ENCODE measurements around the gene PSTPIP2.

Gene PSTPIP2

DNA sequence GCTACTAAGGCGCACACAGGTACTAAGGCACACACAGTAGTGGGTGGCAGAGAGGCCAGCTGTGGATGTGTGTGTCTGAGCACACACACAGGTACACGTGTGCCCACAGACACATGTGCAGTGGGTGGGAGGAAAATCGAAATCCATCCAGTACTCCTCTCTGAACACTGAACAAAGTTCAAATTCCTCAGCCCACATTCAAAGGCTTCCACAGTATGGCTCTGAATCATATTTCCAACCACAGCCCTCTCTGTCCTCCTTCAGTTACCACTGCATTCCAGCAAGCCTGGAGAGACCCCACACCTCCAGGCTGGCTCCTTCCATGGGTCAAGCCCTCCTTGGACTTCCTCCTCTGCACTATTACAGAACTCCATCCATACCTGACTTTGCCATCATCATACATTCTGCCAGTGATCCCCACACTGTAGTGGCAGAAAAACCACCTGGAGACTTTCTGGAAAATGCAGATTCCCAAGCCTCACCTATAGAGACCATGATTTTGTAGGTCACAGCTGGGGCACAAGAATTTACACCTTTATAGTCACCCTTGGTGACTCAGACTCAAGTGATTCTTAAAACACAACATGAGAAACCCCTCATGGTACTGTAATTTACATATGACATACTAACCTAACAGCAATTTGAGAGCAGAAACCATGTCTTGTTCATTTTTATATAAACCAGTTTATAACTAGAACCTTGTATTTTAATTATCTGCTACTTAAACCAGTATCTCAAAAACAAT lies 136.3 kb downstream of the PSTPIP2 start:
- DNase-seq (ENCODE audit: low read depth in 2 of 2), result no peak

All from activated CD8-positive, alpha-beta memory T cell treated with anti-CD3 and anti-CD28 coated beads for 4 hours (primary cell).